ENCODE measurements around the gene MORF4L1.
"Not testable (repeated sequence)": the region's sequence is repeated elsewhere in the genome, so short reads cannot be mapped to it uniquely, and the experiment has no call there.

The MORF4L1 gene

GRCh38 chr15:78859971-78860719 lies 12.5 kb upstream of the MORF4L1 start:
- peak; percentile 95 for DNase-seq

GRCh38 chr15:78865585-78865984 lies 7.1 kb upstream of the MORF4L1 start:
- not testable (repeated sequence) for DNase-seq

- not testable (repeated sequence) for DNase-seq
These were observed 6.7 kb upstream of the MORF4L1 start for GRCh38 chr15:78866031-78866430.

GRCh38 chr15:78866803-78867202 lies 5.9 kb upstream of the MORF4L1 start:
- no peak for DNase-seq

GRCh38 chr15:78868366-78868765 lies 4.3 kb upstream of the MORF4L1 start:
- no peak for DNase-seq

GRCh38 chr15:78871483-78872127 lies 1.1 kb upstream of the MORF4L1 start:
- DNase-seq, result peak; percentile 14

GRCh38 chr15:78872972-78873792 lies 492 bp downstream of the MORF4L1 start:
- DNase-seq, result peak; percentile 96

GRCh38 chr15:78873793-78874765 lies 1.4 kb downstream of the MORF4L1 start:
- no peak for DNase-seq

- DNase-seq, result peak; percentile 23
These were observed 2.6 kb downstream of the MORF4L1 start for GRCh38 chr15:78875107-78875914.

GRCh38 chr15:78876954-78877353 lies 4.3 kb downstream of the MORF4L1 start:
- not testable (repeated sequence) for DNase-seq

- no peak for DNase-seq
These were observed 5.7 kb downstream of the MORF4L1 start for GRCh38 chr15:78878356-78878755.

GRCh38 chr15:78879517-78880241 lies 7.0 kb downstream of the MORF4L1 start:
- DNase-seq, result no peak

GRCh38 chr15:78880242-78880533 lies 7.5 kb downstream of the MORF4L1 start:
- no peak for DNase-seq

- DNase-seq, result no peak
These were observed 8.1 kb downstream of the MORF4L1 start for GRCh38 chr15:78880813-78881212.

GRCh38 chr15:78881681-78882080 lies 9.0 kb downstream of the MORF4L1 start:
- no peak for DNase-seq

- DNase-seq, result no peak
These were observed 16.3 kb downstream of the MORF4L1 start for GRCh38 chr15:78889000-78889399.

- DNase-seq, result no peak
These were observed 20.8 kb downstream of the MORF4L1 start for GRCh38 chr15:78893538-78893937.

- DNase-seq, result no peak
These were observed 22.8 kb downstream of the MORF4L1 start for GRCh38 chr15:78895471-78895870.

- no peak for DNase-seq
These were observed 25.9 kb downstream of the MORF4L1 start for GRCh38 chr15:78898540-78898939.

GRCh38 chr15:78900819-78901533 lies 28.3 kb downstream of the MORF4L1 start:
- DNase-seq, result not testable (repeated sequence)
